K562 (cell line): ENCODE data around the gene PIH1D1. TPM values are rescaled to one million over a fixed set of nuclear protein-coding genes. Genes with fewer than 3 reads are reported as not detected.

Experiments
- BACH1 ChIP-seq: fragments of 200-800 bp; sonication (Bioruptor generic); IDR thresholded peaks from 2 replicates; pipeline ENCODE4 v1.6.1; 2016; ENCODE audit warnings: missing genetic modification characterization, missing compliant biosample characterization
- CHD4 ChIP-seq: fragments of 200-600 bp; sonication (generic); IDR thresholded peaks from 3 replicates; pipeline ENCODE4 v1.6.1; 2012; ENCODE audit warnings: low read depth, mild to moderate bottlenecking, mixed read lengths, low read length, inconsistent platforms; ENCODE audit not compliant: insufficient read depth, insufficient replicate concordance, poor library complexity, severe bottlenecking
- CTBP1 ChIP-seq: fragments of 450-650 bp; IDR thresholded peaks from 2 replicates; pipeline ENCODE4 v1.6.1; 2016; ENCODE audit warnings: borderline replicate concordance
- DDX20 ChIP-seq: fragments of 450-650 bp; IDR thresholded peaks from 2 replicates; pipeline ENCODE4 v1.6.1; 2016; ENCODE audit warnings: missing genetic modification characterization, low read depth, mild to moderate bottlenecking, missing compliant biosample characterization, moderate library complexity
- FOXJ2 ChIP-seq: fragments of 200-800 bp; sonication (Bioruptor generic); IDR thresholded peaks from 2 replicates; pipeline ENCODE4 v1.6.1; 2016; ENCODE audit warnings: missing genetic modification characterization, missing compliant biosample characterization
- HBP1 ChIP-seq: fragments of 450-650 bp; formaldehyde crosslinking; IDR thresholded peaks from 2 replicates; pipeline ENCODE4 v1.4.0; 2022; ENCODE audit warnings: missing genetic modification characterization
- HDAC1 ChIP-seq, 2 experiments: fragments of 450-650 bp; IDR thresholded peaks; 2 replicates each; pipeline ENCODE4 v1.6.1; 2016 to 2017; ENCODE audit warnings: inconsistent platforms in 1 of 2, mild to moderate bottlenecking in 1 of 2, moderate library complexity in 1 of 2
- HEY1 ChIP-seq: fragments of 250-450 bp; sonication (Bioruptor Pico); IDR thresholded peaks from 2 replicates; pipeline ENCODE4 v1.5.0; 2020; ENCODE audit warnings: mild to moderate bottlenecking, moderate library complexity, borderline replicate concordance
- HINFP ChIP-seq: fragments of 450-650 bp; conservative IDR thresholded peaks from 2 replicates; pipeline ENCODE4 v1.6.1; 2016; ENCODE audit warnings: missing genetic modification characterization, low read depth, mild to moderate bottlenecking, control low read depth, missing compliant biosample characterization
- NBN ChIP-seq: fragments of 450-650 bp; IDR thresholded peaks from 2 replicates; pipeline ENCODE4 v1.6.1; 2016; ENCODE audit warnings: low read depth, mild to moderate bottlenecking
- OTX1 ChIP-seq: fragments of 450-650 bp; formaldehyde crosslinking; IDR thresholded peaks from 2 replicates; pipeline ENCODE4 v1.4.0; 2022; ENCODE audit warnings: mild to moderate bottlenecking
- PHF8 ChIP-seq: fragments of 200-600 bp; sonication (generic); IDR thresholded peaks from 2 replicates; pipeline ENCODE4 v1.6.1; 2012; ENCODE audit warnings: mixed run types, mild to moderate bottlenecking, inconsistent platforms, low read length, moderate library complexity, borderline replicate concordance
- RBM15 ChIP-seq: fragments of 200-400 bp; formaldehyde crosslinking; IDR thresholded peaks from 2 replicates; pipeline ENCODE4 v1.6.1; 2018; ENCODE audit warnings: mild to moderate bottlenecking, low read length, moderate library complexity; ENCODE audit not compliant: insufficient read depth
- SOX6 ChIP-seq: fragments of 450-650 bp; IDR thresholded peaks from 2 replicates; pipeline ENCODE4 v1.6.1; 2014; ENCODE audit warnings: mild to moderate bottlenecking
- SRSF3 ChIP-seq: fragments of 200-400 bp; formaldehyde crosslinking; IDR thresholded peaks from 2 replicates; pipeline ENCODE4 v1.6.1; 2016; ENCODE audit warnings: mild to moderate bottlenecking, low read length, moderate library complexity; ENCODE audit not compliant: insufficient read depth
- STAG1 ChIP-seq: sonication (generic); formaldehyde crosslinking; IDR thresholded peaks from 2 replicates; pipeline ENCODE4 v1.5.0; 2020; ENCODE audit warnings: missing genetic modification reagents, borderline replicate concordance
- ZBTB1 ChIP-seq: sonication (generic); formaldehyde crosslinking; IDR thresholded peaks from 2 replicates; pipeline ENCODE4 v1.8.1; 2023; ENCODE audit warnings: missing genetic modification reagents, low read depth, mild to moderate bottlenecking, borderline replicate concordance
- ZNF140 ChIP-seq: fragments of 250-450 bp; sonication (Bioruptor Pico); IDR thresholded peaks from 2 replicates; pipeline ENCODE4 v1.8.0; 2021; ENCODE audit warnings: moderate library complexity, mild to moderate bottlenecking, inconsistent platforms
- ZNF217 ChIP-seq: sonication (generic); formaldehyde crosslinking; IDR thresholded peaks from 2 replicates; pipeline ENCODE4 v1.8.0; 2022; ENCODE audit warnings: mild to moderate bottlenecking, missing genetic modification reagents
- ZNF639 ChIP-seq, 2 experiments: fragments of 200-800 bp in 1 of 2; sonication (Bioruptor generic) in 1 of 2; sonication (generic) in 1 of 2; formaldehyde crosslinking in 1 of 2; IDR thresholded peaks in 1 of 2; conservative IDR thresholded peaks in 1 of 2; 2 replicates each; pipeline versions ENCODE4 v1.5.0 to v1.6.1; 2016 to 2020; ENCODE audit warnings: missing compliant biosample characterization in 1 of 2, missing genetic modification characterization in 1 of 2, missing genetic modification reagents in 1 of 2
- ZNF707 ChIP-seq: fragments of 250-450 bp; sonication (Bioruptor Pico); conservative IDR thresholded peaks from 2 replicates; pipeline ENCODE4 v1.8.0; 2022; ENCODE audit warnings: inconsistent platforms, mild to moderate bottlenecking, moderate library complexity
- polyA plus RNA-seq, 8 experiments: library from polyadenylated mRNA; depleted of rRNA in 4 of 8; stranded (reverse) in 5 of 8; unstranded in 3 of 8; fragments of >200 nt; fragmentation: Nextera tagmentation in 2 of 8; fragmentation: Illumina TruSeq in 1 of 8; extraction: Ambion mirVana in 2 of 8; extraction: Trizol in 1 of 8; gene quantifications; 2 replicates each; pipeline versions ENCODE4 v1.2.1 to v1.2.3, GENCODE V29; 2011 to 2014; ENCODE audit warnings: inconsistent platforms in 1 of 8, missing spikeins in 1 of 8
- total RNA-seq, 7 experiments: library from RNA; depleted of rRNA in 6 of 7; stranded (reverse); fragments of >200 nt in 6 of 7; fragmentation: Illumina TruSeq in 2 of 7; extraction: Trizol in 2 of 7; gene quantifications; 2 replicates each; pipeline versions ENCODE4 v1.2.1 to v1.2.3, GENCODE V29; 2011 to 2021; ENCODE audit warnings: low replicate concordance in 1 of 7

Gene PIH1D1
- total and polyA plus RNA-seq, 9 of the 15 experiments (the other 6 are each of a cell fraction or from before 2014, with no cell fraction given), result 26.5 to 224 (median 137) TPM

GRCh38 chr19:49443366-49444099, 8.1 kb downstream of the PIH1D1 start (continued):
- TF ChIP-seq PHF8 (peak; percentile 47; the same call in 1 of the 2 replicates), DDX20 (tag) (no peak), RBM15 (no peak), ZNF140 (CRISPR knock-in tag) (no peak), HINFP (tag) (peak; percentile 50; the same call in 1 of the 2 replicates), ZNF639 (CRISPR knock-in tag; conservative IDR thresholded peaks at IDR 0.05 in 1 of 2, IDR thresholded peaks at IDR 0.05 in 1 of 2) (peak in 1 of 2 experiments; percentile 86; a peak in 2 of 4 replicates), CHD4 (no peak), CTBP1 (peak; percentile 94), HDAC1 (IDR thresholded peaks at IDR 0.05) (no peak; a peak in 1 of 4 replicates), ZBTB1 (CRISPR knock-in tag) (peak; percentile 82), SOX6 (0 out of 2 replicates have a peak, but pooled peaks have one; percentile 29), SRSF3 (no peak), FOXJ2 (tag) (no peak), STAG1 (CRISPR knock-in tag) (0 out of 2 replicates have a peak, but pooled peaks have one; percentile 22), ZNF707 (CRISPR knock-in tag) (no peak), HBP1 (no peak; the same call in 1 of the 2 replicates), BACH1 (tag) (no peak; the same call in 1 of the 2 replicates), ZNF217 (CRISPR knock-in tag) (no peak), OTX1 (CRISPR knock-in tag) (no peak), HEY1 (no peak), NBN (peak; percentile 47; the same call in 1 of the 2 replicates)
